Natural killer cell (primary cell): ENCODE results near the gene IL1RAP. TPM values are rescaled to one million over a fixed set of nuclear protein-coding genes. Genes with fewer than 3 reads are reported as not detected.

Experiments
- ATAC-seq, 3 donors: fragments of 150-1000 bp in 2 of 3; fragments of 200-7000 bp in 1 of 3; cut with Tn5 transposase; 1 replicate in 1 of 3; 2 replicates in 2 of 3; pipeline ENCODE4 v1.10.0; 2021; ENCODE audit warnings: mild to moderate bottlenecking in 2 of 3, moderate library complexity in 2 of 3
- DNase-seq, 2 donors: peaks; one replicate each; pipeline versions ENCODE4 v3.0.0 to v3.0.0-alpha.2; 2013 to 2021; ENCODE audit warnings: mixed read lengths in 1 of 2
- H3K27ac ChIP-seq: one replicate; pipeline ENCODE4 v1.5.1; 2013; ENCODE audit warnings: mild to moderate bottlenecking, low read length
- H3K27me3 ChIP-seq: one replicate; pipeline ENCODE4 v1.6.1; 2013; ENCODE audit warnings: low read length; ENCODE audit not compliant: control insufficient read depth, insufficient read depth
- H3K36me3 ChIP-seq: one replicate; pipeline ENCODE4 v1.6.1; 2013; ENCODE audit warnings: low read length; ENCODE audit not compliant: control insufficient read depth, insufficient read depth
- H3K4me1 ChIP-seq: one replicate; pipeline ENCODE4 v1.6.1; 2013; ENCODE audit warnings: low read length; ENCODE audit not compliant: control insufficient read depth, insufficient read depth
- H3K4me3 ChIP-seq: one replicate; pipeline ENCODE4 v1.5.1; 2013; ENCODE audit warnings: low read length
- H3K9me3 ChIP-seq: one replicate; pipeline ENCODE4 v1.6.1; 2013; ENCODE audit warnings: low read length; ENCODE audit not compliant: control insufficient read depth, insufficient read depth
- H3K27ac Mint-ChIP-seq, 2 donors: one replicate each; pipeline ENCODE4 v1.8.0; 2022; ENCODE audit warnings: mild to moderate bottlenecking in 2 of 2, mixed read lengths in 2 of 2, moderate library complexity in 1 of 2
- H3K27me3 Mint-ChIP-seq, 2 donors: one replicate each; pipeline ENCODE4 v1.8.0; 2022; ENCODE audit warnings: low read depth in 2 of 2, mixed read lengths in 2 of 2
- H3K36me3 Mint-ChIP-seq: one replicate; pipeline ENCODE4 v1.8.0; 2022; ENCODE audit warnings: mixed read lengths
- H3K4me1 Mint-ChIP-seq, 2 donors: one replicate each; pipeline ENCODE4 v1.8.0; 2022; ENCODE audit warnings: mixed read lengths in 2 of 2
- H3K4me3 Mint-ChIP-seq: one replicate; pipeline ENCODE4 v1.8.0; 2022; ENCODE audit warnings: mild to moderate bottlenecking, moderate library complexity, mixed read lengths
- H3K9me3 Mint-ChIP-seq, 2 donors: one replicate each; pipeline ENCODE4 v1.8.0; 2022; ENCODE audit warnings: mixed read lengths in 2 of 2
- WGBS: methylation state at CpG from one replicate; pipeline ENCODE4 v1.1.7; 2013; ENCODE audit warnings: missing lambda C conversion rate; ENCODE audit not compliant: insufficient coverage; 5-methylcytosine and 5-hydroxymethylcytosine counted together
- intact Hi-C: fragments of 100-400 bp; cut with micrococcal nuclease; formaldehyde crosslinking; loops from one replicate; pipeline ENCODE4 v1.14.2; 2022
- total RNA-seq, 4 donors: library from RNA; stranded (reverse); fragments of 120-200 nt in 1 of 4; gene quantifications; one replicate each; pipeline versions ENCODE4 v1.2.3 to v1.2.4, GENCODE V29; 2013 to 2022
- TF ChIP-seq, protein P1 (sequence below): fragments of 200-600 bp; IDR thresholded peaks from one replicate; pipeline ENCODE4 v1.8.0; 2022; ENCODE audit warnings: antibody characterized with exemption

IL1RAP gene
- total RNA-seq, 3 donors from 2014 or later (not counting 1 experiment from before 2014, with no cell fraction given): 11.4 to 19.8 (median 15.1) TPM

DNA sequence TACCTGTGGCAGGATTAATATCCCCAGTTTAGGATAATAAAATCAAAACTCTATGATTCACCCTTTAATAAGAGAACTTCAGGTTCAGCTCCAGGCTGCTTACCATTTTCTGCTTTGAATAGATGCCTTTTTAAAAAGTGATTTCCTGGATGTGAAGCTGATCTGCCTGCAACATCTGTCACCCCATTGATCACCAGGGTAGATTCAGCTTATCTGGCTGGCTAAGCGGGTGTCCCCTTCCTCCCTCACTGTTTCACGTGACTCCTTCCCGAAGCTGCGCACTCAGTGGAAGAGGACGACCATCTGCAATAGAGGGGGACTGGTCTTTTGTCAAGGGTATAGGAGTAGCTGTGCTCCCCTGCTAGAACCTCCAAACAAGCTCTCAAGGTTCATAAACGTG, 128.1 kb downstream of the IL1RAP start:
- ATAC-seq (no peak), DNase-seq (no peak)
- TF ChIP-seq, protein P1, sequence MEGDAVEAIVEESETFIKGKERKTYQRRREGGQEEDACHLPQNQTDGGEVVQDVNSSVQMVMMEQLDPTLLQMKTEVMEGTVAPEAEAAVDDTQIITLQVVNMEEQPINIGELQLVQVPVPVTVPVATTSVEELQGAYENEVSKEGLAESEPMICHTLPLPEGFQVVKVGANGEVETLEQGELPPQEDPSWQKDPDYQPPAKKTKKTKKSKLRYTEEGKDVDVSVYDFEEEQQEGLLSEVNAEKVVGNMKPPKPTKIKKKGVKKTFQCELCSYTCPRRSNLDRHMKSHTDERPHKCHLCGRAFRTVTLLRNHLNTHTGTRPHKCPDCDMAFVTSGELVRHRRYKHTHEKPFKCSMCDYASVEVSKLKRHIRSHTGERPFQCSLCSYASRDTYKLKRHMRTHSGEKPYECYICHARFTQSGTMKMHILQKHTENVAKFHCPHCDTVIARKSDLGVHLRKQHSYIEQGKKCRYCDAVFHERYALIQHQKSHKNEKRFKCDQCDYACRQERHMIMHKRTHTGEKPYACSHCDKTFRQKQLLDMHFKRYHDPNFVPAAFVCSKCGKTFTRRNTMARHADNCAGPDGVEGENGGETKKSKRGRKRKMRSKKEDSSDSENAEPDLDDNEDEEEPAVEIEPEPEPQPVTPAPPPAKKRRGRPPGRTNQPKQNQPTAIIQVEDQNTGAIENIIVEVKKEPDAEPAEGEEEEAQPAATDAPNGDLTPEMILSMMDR: no peak
- Mint-ChIP-seq H3K27ac (no peak overlapping the region), H3K27me3 (no peaks in the 10 kb centered on the region), H3K9me3 (no peaks in the 10 kb centered on the region), H3K36me3 (peaks cover 5% of the 10 kb centered on the region), H3K4me1 (no peaks in the 10 kb centered on the region), H3K4me3 (no peak overlapping the region)
- Histone ChIP-seq H3K27me3 (no peaks in the 10 kb centered on the region), H3K4me1 (no peaks in the 10 kb centered on the region), H3K9me3 (no peaks in the 10 kb centered on the region), H3K4me3 (no peak overlapping the region), H3K27ac (no peak overlapping the region), H3K36me3 (peaks cover 2% of the 10 kb centered on the region)
- intact Hi-C loops: no loop called here
- 97% methylated on average over 4 of the region's 6 CpGs for WGBS

DNA sequence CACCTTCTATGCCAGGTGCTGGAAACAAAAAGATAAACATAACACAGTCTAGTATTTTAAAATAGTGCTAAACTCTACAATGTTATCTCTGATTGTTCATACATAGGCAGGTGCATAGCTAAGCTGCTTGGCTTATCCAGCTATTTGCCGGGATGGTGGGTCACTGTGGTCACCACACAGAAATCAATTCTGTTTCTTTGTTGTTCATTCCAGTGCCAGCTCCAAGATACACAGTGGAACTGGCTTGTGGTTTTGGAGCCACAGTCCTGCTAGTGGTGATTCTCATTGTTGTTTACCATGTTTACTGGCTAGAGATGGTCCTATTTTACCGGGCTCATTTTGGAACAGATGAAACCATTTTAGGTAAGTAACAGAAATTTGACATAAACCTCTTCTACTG, 130.2 kb downstream of the IL1RAP start:
- no peaks in the 10 kb centered on the region for H3K9me3 ChIP-seq
- H3K36me3 ChIP-seq: peaks cover 2% of the 10 kb centered on the region
- TF ChIP-seq, protein P1: no peak
- Mint-ChIP-seq H3K4me3 (no peak overlapping the region), H3K36me3 (peaks cover 5% of the 10 kb centered on the region), H3K27me3 (no peaks in the 10 kb centered on the region), H3K27ac (no peak overlapping the region), H3K4me1 (no peaks in the 10 kb centered on the region), H3K9me3 (no peaks in the 10 kb centered on the region)
- 100% methylated on average over 1 of the region's 2 CpGs for WGBS
- no peaks in the 10 kb centered on the region for H3K4me1 ChIP-seq
- no peak overlapping the region for H3K27ac ChIP-seq
- H3K4me3 ChIP-seq: no peak overlapping the region
- DNase-seq (no peak), ATAC-seq (no peak)
- intact Hi-C loops: no loop called here
- H3K27me3 ChIP-seq: no peaks in the 10 kb centered on the region

DNA sequence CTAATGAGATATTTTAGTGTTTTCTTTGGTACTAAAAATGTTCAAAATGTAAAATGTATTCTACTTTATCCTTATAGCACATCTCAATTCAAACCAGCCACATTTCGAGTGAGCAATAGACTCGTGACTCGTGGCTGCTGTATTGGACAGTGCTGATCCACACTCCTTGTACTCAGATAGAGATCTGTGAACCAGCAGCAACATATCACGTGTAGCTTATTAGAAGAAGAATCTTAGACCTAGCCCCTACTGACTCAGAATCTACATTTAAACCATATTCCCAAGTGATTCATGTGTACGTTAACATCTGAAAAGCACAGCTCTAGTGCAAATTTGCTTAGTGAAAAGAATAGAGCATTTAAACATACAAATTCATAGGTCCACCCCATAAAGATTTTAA, 130.9 kb downstream of the IL1RAP start:
- 89% methylated on average over 4 of the region's 5 CpGs for WGBS
- intact Hi-C loops: no loop called here
- Histone ChIP-seq H3K36me3 (peaks cover 2% of the 10 kb centered on the region), H3K27ac (no peak overlapping the region), H3K9me3 (no peaks in the 10 kb centered on the region), H3K4me1 (no peaks in the 10 kb centered on the region), H3K27me3 (no peaks in the 10 kb centered on the region), H3K4me3 (no peak overlapping the region)
- Mint-ChIP-seq H3K27ac (no peak overlapping the region), H3K4me1 (no peaks in the 10 kb centered on the region), H3K36me3 (peaks cover 5% of the 10 kb centered on the region), H3K27me3 (no peaks in the 10 kb centered on the region), H3K9me3 (no peaks in the 10 kb centered on the region), H3K4me3 (no peak overlapping the region)
- TF ChIP-seq, protein P1: no peak
- DNase-seq (no peak), ATAC-seq (no peak)

DNA sequence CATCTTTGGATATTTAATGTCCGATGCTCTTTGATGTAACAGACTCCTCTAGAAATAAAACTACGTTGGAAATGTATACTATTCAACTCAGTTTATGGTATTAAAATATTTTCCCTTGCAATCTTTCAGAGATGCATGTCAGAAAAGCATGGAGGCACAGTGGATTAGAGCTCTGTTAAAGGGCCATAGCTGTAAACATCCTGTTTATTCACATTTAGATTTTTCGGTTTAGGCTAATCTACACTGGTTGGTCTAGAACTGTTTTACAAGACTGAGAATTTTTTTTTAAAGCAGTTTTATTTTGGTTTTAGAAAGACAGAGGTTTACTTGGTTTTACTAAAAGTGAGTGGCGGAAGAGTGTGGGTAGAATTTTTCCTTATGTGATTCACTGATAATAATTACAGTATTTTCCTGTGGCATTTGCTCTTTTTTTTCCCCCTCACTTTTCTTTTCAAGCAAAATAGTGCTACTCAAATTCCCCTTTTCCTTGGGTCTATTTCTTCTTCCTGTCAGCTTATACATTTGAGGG, 132.1 kb downstream of the IL1RAP start:
- H3K9me3 Mint-ChIP-seq: no peaks in the 10 kb centered on the region
- WGBS: 29% methylated on average over 1 of the region's 4 CpGs
- peaks cover 5% of the 10 kb centered on the region for H3K36me3 Mint-ChIP-seq
- ATAC-seq: no peak
- no peaks in the 10 kb centered on the region for H3K27me3 ChIP-seq
- TF ChIP-seq, protein P1: no peak
- no peak overlapping the region for H3K4me3 ChIP-seq
- H3K4me1 Mint-ChIP-seq: no peaks in the 10 kb centered on the region
- H3K9me3 ChIP-seq: no peaks in the 10 kb centered on the region
- H3K36me3 ChIP-seq: peaks cover 2% of the 10 kb centered on the region
- H3K4me1 ChIP-seq: no peaks in the 10 kb centered on the region
- no peak overlapping the region for H3K4me3 Mint-ChIP-seq
- no peak overlapping the region for H3K27ac Mint-ChIP-seq
- H3K27ac ChIP-seq: no peak overlapping the region
- intact Hi-C loops: no loop called here
- no peak for DNase-seq
- H3K27me3 Mint-ChIP-seq: no peaks in the 10 kb centered on the region
